ENCODE results near the gene EFNA4.

GRCh38 chr1:155052439-155053395 is 10.8 kb upstream of the EFNA4 start:
- TF ChIP-seq CTCF (IDR thresholded peaks at IDR 0.05 in 4 of 5, conservative IDR thresholded peaks at IDR 0.05 in 1 of 5) (no peak), POLR2A (IDR thresholded peaks at IDR 0.05) (no peak)
